BLaER1 (cell line): ENCODE measurements around the gene FCGR2B.
"Not testable (repeated sequence)": the region's sequence is repeated elsewhere in the genome, so short reads cannot be mapped to it uniquely, and the experiment has no call there.

Experiments
- H3K27ac ChIP-seq: shearing (Covaris generic); formaldehyde crosslinking; 2 replicates; pipeline ENCODE4 v1.8.1; 2022
- H3K27me3 ChIP-seq: shearing (Covaris generic); formaldehyde crosslinking; 2 replicates; pipeline ENCODE4 v1.8.1; 2022
- H3K36me3 ChIP-seq: shearing (Covaris generic); formaldehyde crosslinking; 2 replicates; pipeline ENCODE4 v1.8.1; 2022
- H3K4me1 ChIP-seq: shearing (Covaris generic); formaldehyde crosslinking; 2 replicates; pipeline ENCODE4 v1.8.1; 2022
- H3K4me2 ChIP-seq: shearing (Covaris generic); formaldehyde crosslinking; 2 replicates; pipeline ENCODE4 v1.8.1; 2022
- H3K4me3 ChIP-seq: shearing (Covaris generic); formaldehyde crosslinking; 2 replicates; pipeline ENCODE4 v1.8.1; 2022
- H3K9ac ChIP-seq: shearing (Covaris generic); formaldehyde crosslinking; 2 replicates; pipeline ENCODE4 v1.8.1; 2022
- H3K9me3 ChIP-seq: shearing (Covaris generic); formaldehyde crosslinking; 2 replicates; pipeline ENCODE4 v1.8.1; 2022
- H4K20me1 ChIP-seq: shearing (Covaris generic); formaldehyde crosslinking; 2 replicates; pipeline ENCODE4 v1.8.1; 2022

FCGR2B gene

DNA sequence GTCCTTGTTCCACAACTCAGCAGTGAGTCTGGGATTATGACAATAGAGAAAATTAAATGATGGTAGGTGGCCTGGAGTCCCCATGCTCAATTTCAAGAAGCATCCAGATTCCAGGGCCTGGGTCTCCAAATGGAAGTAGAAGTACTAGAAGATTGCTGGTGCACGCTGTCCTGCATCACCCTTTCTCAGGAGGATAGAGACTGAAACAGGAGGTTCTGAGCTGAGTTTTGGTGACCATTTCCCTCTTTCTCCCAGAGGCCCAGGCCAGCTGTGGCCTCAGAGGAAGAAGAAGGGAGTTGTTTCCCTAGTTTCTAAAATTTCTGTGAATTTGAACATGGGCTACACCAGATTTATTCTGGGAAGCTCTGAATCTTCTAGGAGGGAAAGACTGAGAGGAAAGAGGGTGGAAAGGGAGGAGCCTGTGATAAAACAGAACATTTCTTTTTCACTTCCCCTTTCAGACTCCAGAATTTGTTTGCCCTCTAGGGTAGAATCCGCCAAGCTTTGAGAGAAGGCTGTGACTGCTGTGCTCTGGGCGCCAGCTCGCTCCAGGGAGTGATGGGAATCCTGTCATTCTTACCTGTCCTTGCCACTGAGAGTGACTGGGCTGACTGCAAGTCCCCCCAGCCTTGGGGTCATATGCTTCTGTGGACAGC is at the start of gene FCGR2B:
Gene FCGR2B, plus strand, starts transcription at position 460 of the 656 bp plus-strand sequence. Its CDS starts 99 bp downstream, at position 559.
- H3K9ac ChIP-seq, H3K27me3 ChIP-seq, H3K4me2 ChIP-seq, H3K4me3 ChIP-seq, H3K4me1 ChIP-seq, H3K36me3 ChIP-seq, H3K27ac ChIP-seq, H4K20me1 ChIP-seq, H3K9me3 ChIP-seq: not testable (repeated sequence)

GRCh38 chr1:161616417-161616816 is 46.5 kb upstream of the FCGR2B start:
- peaks cover 13% of the 10 kb centered on the region for H3K27me3 ChIP-seq

DNA sequence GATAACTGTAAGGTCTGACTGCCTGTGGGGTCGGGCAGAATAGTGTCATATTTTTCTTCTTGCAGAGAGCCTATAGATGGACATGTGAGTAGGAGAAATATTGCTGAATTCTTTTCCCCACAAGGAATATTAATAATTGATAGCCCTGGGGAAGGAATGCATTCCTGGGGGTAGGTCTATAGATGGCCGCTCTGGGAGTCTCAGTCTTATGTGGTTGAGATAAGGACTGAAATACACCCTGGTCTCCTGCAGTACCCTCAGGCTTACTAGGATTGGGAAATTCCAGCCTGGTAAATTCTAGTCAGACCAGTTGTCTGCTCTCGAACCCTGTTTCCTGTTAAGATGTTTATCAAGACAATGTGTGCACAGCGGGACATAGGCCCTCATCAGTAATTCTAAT is 44.4 kb upstream of the FCGR2B start:
- H3K4me2 ChIP-seq, H3K9ac ChIP-seq, H4K20me1 ChIP-seq, H3K4me1 ChIP-seq, H3K27ac ChIP-seq, H3K36me3 ChIP-seq, H3K4me3 ChIP-seq: not testable (repeated sequence)
- Histone ChIP-seq H3K9me3 (peaks cover 28% of the 10 kb centered on the region), H3K27me3 (peaks cover 23% of the 10 kb centered on the region)

More at GRCh38 chr1:161616417-161616816, 46.5 kb upstream of the FCGR2B start:
- not testable (repeated sequence) for H3K9ac ChIP-seq, H3K27ac ChIP-seq, H4K20me1 ChIP-seq, H3K4me2 ChIP-seq, H3K4me3 ChIP-seq, H3K4me1 ChIP-seq, H3K36me3 ChIP-seq
- peaks cover 20% of the 10 kb centered on the region for H3K9me3 ChIP-seq

DNA sequence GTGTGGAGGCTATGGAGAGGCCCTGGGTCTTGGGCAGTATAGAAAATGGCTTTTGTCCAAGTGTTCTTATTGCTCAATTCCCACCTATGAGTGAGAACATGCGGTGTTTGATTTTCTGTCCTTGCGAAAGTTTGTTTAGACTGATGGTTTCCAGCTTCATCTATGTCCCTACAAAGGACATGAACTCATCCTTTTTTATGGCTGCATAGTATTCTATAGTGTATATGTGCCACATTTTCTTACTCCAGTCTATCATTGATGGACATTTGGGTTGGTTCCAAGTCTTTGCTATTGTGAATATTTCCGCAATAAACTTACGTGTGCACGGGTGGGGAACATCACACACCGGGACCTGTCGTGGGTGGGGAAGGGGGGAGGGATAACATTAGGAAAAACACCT is 42.5 kb upstream of the FCGR2B start:
- H3K36me3 ChIP-seq, H4K20me1 ChIP-seq, H3K4me2 ChIP-seq, H3K4me3 ChIP-seq, H3K27ac ChIP-seq, H3K4me1 ChIP-seq, H3K9ac ChIP-seq: not testable (repeated sequence)
- Histone ChIP-seq H3K27me3 (peaks cover 23% of the 10 kb centered on the region), H3K9me3 (peaks cover 28% of the 10 kb centered on the region)

DNA sequence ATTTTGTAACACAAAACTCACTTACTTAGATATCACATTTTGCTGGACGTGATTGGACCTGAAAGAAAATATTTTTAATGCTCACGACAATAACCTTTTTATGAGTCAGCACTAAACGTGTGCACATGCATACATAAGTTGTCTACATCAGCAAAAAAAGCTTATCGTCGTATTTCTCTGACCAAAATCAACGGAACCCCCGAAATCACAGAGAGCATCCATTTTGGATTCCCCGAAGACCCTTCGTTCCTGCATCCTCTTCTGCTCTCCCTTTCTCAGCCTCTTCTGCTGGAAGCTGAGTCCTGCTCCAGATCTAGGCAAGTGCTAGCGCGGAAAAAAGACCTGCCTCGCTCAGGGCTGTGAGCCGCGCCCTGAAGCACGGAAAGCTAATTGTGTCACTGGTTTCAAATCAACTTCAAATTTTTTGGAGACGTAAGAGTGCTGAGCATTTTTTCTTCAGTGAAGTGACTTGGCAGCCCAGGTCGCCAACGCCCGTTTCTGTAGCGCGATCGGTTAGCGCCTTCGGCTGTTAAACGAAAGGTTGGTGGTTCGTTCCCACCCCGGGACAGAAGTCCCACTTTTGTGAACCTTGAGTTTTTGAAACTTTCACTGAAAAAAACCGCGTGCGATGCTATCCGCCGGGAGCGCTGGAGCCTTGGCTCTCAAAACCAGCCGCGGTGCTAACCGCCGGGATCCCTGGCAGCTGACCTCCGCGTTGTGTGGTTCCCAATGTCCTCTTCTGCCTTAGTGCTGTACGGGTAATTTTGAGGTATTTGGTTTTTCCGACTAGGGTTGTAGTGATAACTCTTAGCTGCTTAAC is 41.6 kb upstream of the FCGR2B start:
- not testable (repeated sequence) for H3K27ac ChIP-seq, H3K36me3 ChIP-seq, H3K4me3 ChIP-seq, H4K20me1 ChIP-seq, H3K4me2 ChIP-seq, H3K9ac ChIP-seq, H3K4me1 ChIP-seq
- Histone ChIP-seq H3K9me3 (peaks cover 28% of the 10 kb centered on the region), H3K27me3 (peaks cover 23% of the 10 kb centered on the region)

- Histone ChIP-seq H3K27me3 (peaks cover 23% of the 10 kb centered on the region), H3K9me3 (peaks cover 28% of the 10 kb centered on the region)
- not testable (repeated sequence) for H3K4me2 ChIP-seq, H3K27ac ChIP-seq, H3K4me1 ChIP-seq, H3K36me3 ChIP-seq, H4K20me1 ChIP-seq, H3K4me3 ChIP-seq, H3K9ac ChIP-seq
Observed at GRCh38 chr1:161622054-161622453, 40.9 kb upstream of the FCGR2B start.

GRCh38 chr1:161623401-161624051 is 39.4 kb upstream of the FCGR2B start:
- H3K9ac ChIP-seq, H3K36me3 ChIP-seq, H4K20me1 ChIP-seq, H3K4me2 ChIP-seq, H3K4me3 ChIP-seq, H3K27ac ChIP-seq, H3K4me1 ChIP-seq: not testable (repeated sequence)
- peaks cover 28% of the 10 kb centered on the region for H3K9me3 ChIP-seq
- H3K27me3 ChIP-seq, result peaks cover 23% of the 10 kb centered on the region

DNA sequence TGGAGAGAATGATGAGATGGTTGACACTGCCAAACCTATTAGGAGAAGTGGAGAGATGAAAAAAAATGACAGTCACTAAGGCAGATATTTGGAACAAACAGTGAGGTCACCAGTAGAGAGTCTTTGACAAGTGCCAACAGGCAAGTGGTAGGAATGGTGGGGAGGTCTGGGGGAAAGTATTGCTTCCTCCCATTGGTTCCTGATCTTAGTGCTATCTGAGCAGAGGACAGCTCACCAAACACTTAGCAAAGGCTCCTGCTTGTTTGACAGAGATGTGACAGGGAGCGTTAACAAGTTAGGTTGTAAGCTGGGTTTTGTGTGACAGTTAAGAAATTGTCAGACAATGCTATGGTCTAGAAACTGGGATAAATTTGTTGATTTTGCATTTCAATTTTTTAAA is 38.3 kb upstream of the FCGR2B start:
- peaks cover 24% of the 10 kb centered on the region for H3K9me3 ChIP-seq
- H3K4me3 ChIP-seq, H3K4me1 ChIP-seq, H3K36me3 ChIP-seq, H4K20me1 ChIP-seq, H3K27ac ChIP-seq, H3K9ac ChIP-seq, H3K4me2 ChIP-seq: not testable (repeated sequence)
- peaks cover 23% of the 10 kb centered on the region for H3K27me3 ChIP-seq

GRCh38 chr1:161626445-161627146 is 36.3 kb upstream of the FCGR2B start:
- not testable (repeated sequence) for H3K9ac ChIP-seq, H4K20me1 ChIP-seq, H3K4me1 ChIP-seq, H3K36me3 ChIP-seq, H3K4me2 ChIP-seq, H3K27me3 ChIP-seq, H3K9me3 ChIP-seq, H3K27ac ChIP-seq, H3K4me3 ChIP-seq

GRCh38 chr1:161630128-161630742 is 32.7 kb upstream of the FCGR2B start:
- not testable (repeated sequence) for H3K36me3 ChIP-seq, H3K27ac ChIP-seq, H3K4me2 ChIP-seq, H4K20me1 ChIP-seq, H3K9ac ChIP-seq, H3K4me3 ChIP-seq, H3K4me1 ChIP-seq, H3K27me3 ChIP-seq, H3K9me3 ChIP-seq
